Type B pancreatic cell (in vitro differentiated cells): ENCODE data around the gene DGLUCY. TPM values are rescaled to one million over a fixed set of nuclear protein-coding genes. Genes with fewer than 3 reads are reported as not detected.
A peak's percentile ranks its signal among the peaks of the same experiment; 100 is the strongest.
"Not testable (repeated sequence)": the region's sequence is repeated elsewhere in the genome, so short reads cannot be mapped to it uniquely, and the experiment has no call there.

ENCODE experiments used
- DNase-seq: peaks from one replicate; pipeline ENCODE4 v3.0.0; 2021; ENCODE audit warnings: mixed read lengths; ENCODE audit not compliant: unreplicated experiment; ENCODE audit errors: extremely low spot score
- H3K27ac Mint-ChIP-seq: 2 replicates; pipeline ENCODE4 v1.8.0; 2021; ENCODE audit warnings: mild to moderate bottlenecking, mixed read lengths
- H3K27me3 Mint-ChIP-seq: 2 replicates; pipeline ENCODE4 v1.8.0; 2021; ENCODE audit warnings: mixed read lengths
- H3K36me3 Mint-ChIP-seq: 2 replicates; pipeline ENCODE4 v1.8.0; 2021; ENCODE audit warnings: mixed read lengths
- H3K4me1 Mint-ChIP-seq: one replicate; pipeline ENCODE4 v1.8.0; 2021; ENCODE audit warnings: mixed read lengths; ENCODE audit not compliant: unreplicated experiment
- H3K4me3 Mint-ChIP-seq: 2 replicates; pipeline ENCODE4 v1.8.0; 2021; ENCODE audit warnings: mild to moderate bottlenecking, mixed read lengths
- H3K9me3 Mint-ChIP-seq: 2 replicates; pipeline ENCODE4 v1.8.0; 2021; ENCODE audit warnings: mixed read lengths
- total RNA-seq: library from RNA; stranded (reverse); gene quantifications from 2 replicates; pipeline ENCODE4 v1.2.1, GENCODE V29; 2021; ENCODE audit warnings: low replicate concordance
- TF ChIP-seq, protein P1 (sequence below): fragments of 200-600 bp; sonication (generic); conservative IDR thresholded peaks from 2 replicates; pipeline ENCODE4 v1.5.0; 2021; ENCODE audit warnings: antibody characterized with exemption, mild to moderate bottlenecking

DGLUCY gene
- total RNA-seq, 1 donor from 2014 or later = 37.5 TPM

DNA sequence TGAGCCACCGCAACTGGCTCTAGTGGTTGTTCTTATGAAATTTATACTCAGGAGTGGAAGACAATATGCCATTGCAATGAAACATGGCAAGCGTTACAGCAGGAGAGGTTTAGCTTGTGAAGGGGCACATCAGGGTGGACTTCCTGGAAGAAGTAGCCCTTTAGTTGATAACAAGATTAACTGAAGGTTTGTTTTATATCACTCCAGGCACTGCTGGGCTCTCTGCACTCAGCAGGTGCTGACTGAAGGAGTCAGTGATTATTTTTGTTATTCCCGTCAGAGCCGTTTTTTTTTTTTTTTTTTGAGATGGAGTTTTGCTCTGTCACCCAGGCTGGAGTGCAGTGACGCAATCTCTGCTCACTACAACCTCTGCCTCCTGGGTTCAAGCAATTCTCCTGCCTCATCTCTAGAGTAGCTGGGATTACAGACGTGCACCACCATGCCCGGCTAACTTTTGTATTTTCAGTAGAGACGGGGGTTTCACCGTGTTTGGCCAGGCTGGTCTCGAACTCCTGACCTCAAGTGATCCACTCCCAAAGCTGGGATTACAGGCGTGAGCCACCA is 148.2 kb downstream of the DGLUCY start:
- Mint-ChIP-seq H3K36me3 (no peaks in the 10 kb centered on the region), H3K27me3 (peaks cover 39% of the 10 kb centered on the region), H3K27ac (no peak overlapping the region), H3K4me3 (no peak overlapping the region), H3K9me3 (no peaks in the 10 kb centered on the region), H3K4me1 (peaks cover 28% of the 10 kb centered on the region)
- TF ChIP-seq, protein P1, sequence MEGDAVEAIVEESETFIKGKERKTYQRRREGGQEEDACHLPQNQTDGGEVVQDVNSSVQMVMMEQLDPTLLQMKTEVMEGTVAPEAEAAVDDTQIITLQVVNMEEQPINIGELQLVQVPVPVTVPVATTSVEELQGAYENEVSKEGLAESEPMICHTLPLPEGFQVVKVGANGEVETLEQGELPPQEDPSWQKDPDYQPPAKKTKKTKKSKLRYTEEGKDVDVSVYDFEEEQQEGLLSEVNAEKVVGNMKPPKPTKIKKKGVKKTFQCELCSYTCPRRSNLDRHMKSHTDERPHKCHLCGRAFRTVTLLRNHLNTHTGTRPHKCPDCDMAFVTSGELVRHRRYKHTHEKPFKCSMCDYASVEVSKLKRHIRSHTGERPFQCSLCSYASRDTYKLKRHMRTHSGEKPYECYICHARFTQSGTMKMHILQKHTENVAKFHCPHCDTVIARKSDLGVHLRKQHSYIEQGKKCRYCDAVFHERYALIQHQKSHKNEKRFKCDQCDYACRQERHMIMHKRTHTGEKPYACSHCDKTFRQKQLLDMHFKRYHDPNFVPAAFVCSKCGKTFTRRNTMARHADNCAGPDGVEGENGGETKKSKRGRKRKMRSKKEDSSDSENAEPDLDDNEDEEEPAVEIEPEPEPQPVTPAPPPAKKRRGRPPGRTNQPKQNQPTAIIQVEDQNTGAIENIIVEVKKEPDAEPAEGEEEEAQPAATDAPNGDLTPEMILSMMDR = no peak
- DNase-seq = no peak

DNA sequence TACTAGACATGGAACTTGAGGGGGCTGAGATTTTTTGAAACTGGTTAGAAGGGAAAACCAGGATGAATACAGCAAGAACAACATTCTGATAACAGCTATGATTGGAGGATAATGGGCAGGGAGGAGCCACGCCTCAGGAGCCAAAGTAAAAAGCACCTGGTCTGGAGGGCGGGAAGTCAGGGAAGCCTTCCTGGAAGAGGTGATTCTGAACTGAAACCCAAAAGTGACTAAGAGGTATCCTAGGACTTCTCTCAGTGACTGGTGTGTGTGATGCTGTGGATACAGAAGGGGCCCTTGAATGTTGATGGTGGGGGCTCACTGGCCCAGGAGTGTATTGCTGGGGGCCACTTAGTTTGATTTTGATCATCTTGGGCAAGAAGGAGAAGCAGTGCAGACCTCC is 149.5 kb downstream of the DGLUCY start:
- TF ChIP-seq, protein P1 = no peak
- Mint-ChIP-seq H3K27ac (no peak overlapping the region), H3K27me3 (peaks cover 32% of the 10 kb centered on the region), H3K9me3 (no peaks in the 10 kb centered on the region), H3K36me3 (no peaks in the 10 kb centered on the region), H3K4me1 (peaks cover 19% of the 10 kb centered on the region), H3K4me3 (peak overlapping the region; percentile 82)
- DNase-seq = no peak

DNA sequence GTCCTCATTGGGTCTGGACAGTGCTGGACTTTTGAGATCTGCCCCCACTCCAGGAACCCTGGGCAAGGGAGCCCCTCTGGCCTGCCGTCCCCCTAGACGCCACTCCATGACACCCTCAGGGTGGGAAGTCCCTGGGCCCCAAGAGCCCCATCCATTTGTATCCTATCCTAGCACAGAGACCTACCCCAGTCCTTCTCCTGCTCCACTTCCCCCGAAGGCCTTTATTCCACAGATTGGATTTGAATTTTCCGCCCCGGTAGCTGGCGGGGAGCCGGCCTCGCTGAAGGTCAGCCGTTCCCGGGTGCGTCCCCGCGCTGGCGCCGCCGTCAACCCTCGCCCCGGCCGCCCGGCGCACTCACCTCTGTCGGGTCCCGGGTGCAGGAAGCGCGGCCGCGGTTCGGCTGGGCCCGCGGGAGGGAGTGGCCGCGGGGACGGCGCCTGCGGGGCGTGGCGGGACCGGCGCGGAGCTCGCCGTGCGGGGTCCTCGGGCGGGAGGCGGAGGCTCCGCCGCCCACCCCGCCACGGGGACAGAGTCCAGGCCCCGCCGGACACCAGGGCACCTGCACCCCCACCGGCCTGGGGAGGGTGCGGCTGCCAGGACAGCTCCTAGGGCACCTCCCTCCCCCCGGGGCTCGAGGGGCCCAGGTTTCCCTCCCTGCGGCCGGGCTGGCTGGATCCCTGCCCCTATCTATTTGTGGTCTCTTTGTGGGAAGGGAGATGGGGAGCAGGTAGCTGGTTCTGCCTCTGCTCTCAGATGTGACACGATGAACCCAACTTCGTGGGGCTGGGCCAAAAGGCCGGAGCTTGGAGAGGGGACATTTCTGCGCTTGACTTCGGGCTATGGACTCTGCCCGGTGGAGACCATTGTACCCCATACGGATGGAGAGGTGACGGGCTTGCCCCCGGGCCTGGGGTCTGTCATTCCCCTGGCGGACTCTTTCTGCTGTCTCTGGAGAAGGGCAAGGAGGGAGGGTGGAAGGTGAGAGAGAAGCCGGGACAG is 150.6 kb downstream of the DGLUCY start:
- DNase-seq = no peak
- no peak overlapping the region for H3K27ac Mint-ChIP-seq
- H3K4me1 Mint-ChIP-seq = peaks cover 24% of the 10 kb centered on the region
- peak overlapping the region; percentile 82 for H3K4me3 Mint-ChIP-seq
- no peaks in the 10 kb centered on the region for H3K9me3 Mint-ChIP-seq
- TF ChIP-seq, protein P1 = no peak
- H3K27me3 Mint-ChIP-seq = peaks cover 32% of the 10 kb centered on the region
- H3K36me3 Mint-ChIP-seq = no peaks in the 10 kb centered on the region

DNA sequence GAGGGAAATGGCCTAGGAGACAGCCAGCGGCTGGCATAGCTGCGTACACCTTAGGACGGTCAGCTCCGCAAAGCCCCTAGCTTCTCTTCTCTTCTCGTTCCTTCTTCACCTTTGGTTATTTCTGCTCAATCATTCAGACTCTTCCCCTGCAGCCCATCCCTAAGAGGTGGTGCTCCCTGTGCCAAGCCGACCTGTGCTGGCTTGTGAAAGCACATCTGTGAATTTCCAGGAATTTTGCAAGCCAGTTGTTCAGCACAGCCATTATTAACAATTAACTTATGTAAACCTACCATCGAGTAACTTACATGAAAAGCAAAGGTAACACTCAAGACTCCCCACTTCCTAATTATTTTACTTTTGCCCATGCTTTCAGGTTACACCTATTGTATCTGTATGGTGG is 151.5 kb downstream of the DGLUCY start:
- Mint-ChIP-seq H3K27me3 (peaks cover 32% of the 10 kb centered on the region), H3K4me3 (peak overlapping the region; percentile 66), H3K27ac (no peak overlapping the region), H3K36me3 (no peaks in the 10 kb centered on the region), H3K4me1 (peaks cover 28% of the 10 kb centered on the region), H3K9me3 (no peaks in the 10 kb centered on the region)
- no peak for DNase-seq
- TF ChIP-seq, protein P1 = no peak

DNA sequence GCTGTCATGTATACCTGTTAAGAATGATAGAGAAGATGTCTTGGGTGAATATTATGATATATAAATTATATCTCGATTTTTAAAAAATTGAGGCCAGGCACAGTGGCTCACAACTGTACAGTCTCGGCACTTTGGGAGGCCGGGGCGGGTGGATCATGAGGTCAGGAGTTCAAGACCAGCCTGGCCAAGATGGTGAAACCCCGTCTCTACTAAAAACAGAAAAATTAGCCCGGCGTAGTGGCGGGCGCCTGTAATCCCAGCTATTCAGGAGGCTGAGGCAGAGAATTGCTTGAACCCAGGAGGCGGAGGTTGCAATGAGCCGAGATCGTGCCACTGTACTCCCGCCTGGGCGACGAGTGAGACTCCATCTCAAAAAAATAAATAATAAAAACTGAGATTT is 152.4 kb downstream of the DGLUCY start:
- DNase-seq, H3K36me3 Mint-ChIP-seq, H3K4me3 Mint-ChIP-seq, H3K27ac Mint-ChIP-seq, H3K9me3 Mint-ChIP-seq: not testable (repeated sequence)
- peaks cover 32% of the 10 kb centered on the region for H3K27me3 Mint-ChIP-seq
- H3K4me1 Mint-ChIP-seq = peaks cover 28% of the 10 kb centered on the region

DNA sequence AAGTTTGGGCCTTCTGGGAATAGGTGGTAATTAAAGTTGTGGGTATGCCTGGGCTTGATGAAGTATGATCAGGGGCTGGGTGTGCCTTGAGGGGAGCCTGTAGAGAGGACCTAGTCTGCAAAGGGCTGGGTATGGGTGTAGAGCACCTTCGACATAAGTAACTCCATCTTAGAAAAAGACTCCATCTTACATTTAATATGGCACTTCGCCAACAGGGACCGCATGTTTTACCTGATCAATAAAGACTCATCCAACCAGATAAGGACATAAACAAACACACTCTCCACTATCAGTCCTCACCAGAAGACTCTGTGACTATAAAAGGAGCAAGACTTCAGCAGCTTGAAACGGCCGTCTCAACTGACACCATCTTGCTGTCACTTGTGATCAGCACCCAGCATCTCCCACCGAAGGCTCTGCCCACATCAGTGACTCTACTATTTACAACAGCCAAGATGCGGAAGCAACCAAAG is 154.1 kb downstream of the DGLUCY start:
- no peak overlapping the region for H3K27ac Mint-ChIP-seq
- peaks cover 28% of the 10 kb centered on the region for H3K4me1 Mint-ChIP-seq
- peaks cover 3% of the 10 kb centered on the region for H3K36me3 Mint-ChIP-seq

More for the DNA sequence above, 154.1 kb downstream of the DGLUCY start:
- H3K9me3 Mint-ChIP-seq = no peaks in the 10 kb centered on the region
- peaks cover 27% of the 10 kb centered on the region for H3K27me3 Mint-ChIP-seq
- no peak for DNase-seq
- H3K4me3 Mint-ChIP-seq = no peak overlapping the region
- TF ChIP-seq, protein P1 = no peak
